ENCODE results near the gene RAD21L1.
"Not testable (repeated sequence)": the region's sequence is repeated elsewhere in the genome, so short reads cannot be mapped to it uniquely, and the experiment has no call there.

The RAD21L1 gene

DNA sequence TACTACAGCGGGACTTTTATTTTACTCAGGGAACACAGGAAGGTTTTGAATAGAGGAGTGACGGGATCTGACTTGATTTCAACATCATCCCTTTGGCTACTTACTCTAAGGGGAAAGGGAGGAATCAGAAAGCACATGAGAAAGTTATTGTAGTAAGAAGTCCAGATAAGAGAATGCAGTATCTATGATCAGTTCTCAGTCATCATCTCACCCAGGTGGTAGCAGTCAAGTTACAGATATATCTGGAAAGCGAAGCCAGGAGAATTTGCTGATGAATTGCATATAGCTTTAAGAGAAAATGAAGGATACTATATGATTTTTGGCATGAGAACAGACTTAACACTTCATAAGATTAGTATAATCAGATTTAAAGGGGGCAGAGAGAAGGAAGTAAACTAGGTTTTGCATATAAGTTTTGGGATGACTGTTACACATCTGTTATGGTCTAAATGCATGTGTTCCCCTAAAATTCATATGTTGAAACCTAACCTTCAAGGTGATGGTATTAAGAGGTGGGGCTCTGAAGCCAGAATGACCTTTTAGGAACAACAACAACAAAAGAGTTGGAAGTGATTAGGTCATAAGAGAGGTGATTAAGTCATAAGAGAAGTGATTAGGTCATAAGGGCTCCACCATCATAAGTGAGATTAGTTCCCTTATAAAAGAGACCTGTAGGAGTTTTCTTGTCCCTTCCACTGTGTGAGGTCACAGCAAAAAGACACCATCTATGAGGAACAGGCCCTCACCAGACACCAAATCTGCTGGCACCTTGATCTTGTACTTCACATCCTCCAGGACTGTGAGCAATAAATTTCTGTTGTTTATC is 6.7 kb downstream of the RAD21L1 start:
- no peak for DNase-seq

DNA sequence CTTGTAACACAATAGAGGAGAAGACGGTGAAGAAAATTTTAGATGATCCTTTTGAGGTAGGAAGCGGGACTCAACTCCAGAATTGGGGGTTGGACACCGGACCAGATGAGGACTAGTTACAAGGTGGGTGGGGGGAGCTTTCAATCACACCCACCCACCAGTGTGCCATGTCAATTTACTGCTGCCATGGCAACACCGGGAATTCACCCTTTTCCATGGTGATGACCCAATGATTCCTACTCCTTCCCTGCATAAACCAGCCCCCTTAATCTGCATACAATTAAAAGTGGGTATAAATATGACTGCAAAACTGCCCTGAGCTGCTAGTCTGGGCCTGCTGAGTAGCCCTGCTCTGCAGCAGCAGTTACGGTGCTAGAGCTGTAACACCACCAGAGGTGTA is 14.7 kb downstream of the RAD21L1 start:
- DNase-seq: no peak

DNA sequence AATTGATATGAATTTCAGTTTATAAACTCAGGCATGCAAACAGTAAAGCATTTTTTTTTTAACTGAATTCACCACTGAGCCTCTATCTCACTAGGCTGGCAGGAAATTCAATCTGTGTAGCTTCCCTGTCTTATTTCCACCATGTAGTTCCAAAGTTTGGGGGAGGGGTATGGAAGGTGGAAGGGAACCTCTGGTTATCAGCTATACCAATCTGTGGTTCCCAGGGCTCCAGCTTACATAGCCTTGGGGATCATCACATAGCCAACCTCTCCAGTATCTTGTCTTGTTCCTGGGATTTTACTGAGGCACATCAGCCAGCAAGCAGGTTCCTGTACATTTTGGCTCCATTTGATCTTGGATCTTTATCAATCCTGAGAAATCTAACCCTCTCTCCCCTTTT is 15.6 kb downstream of the RAD21L1 start:
- DNase-seq: no peak

DNA sequence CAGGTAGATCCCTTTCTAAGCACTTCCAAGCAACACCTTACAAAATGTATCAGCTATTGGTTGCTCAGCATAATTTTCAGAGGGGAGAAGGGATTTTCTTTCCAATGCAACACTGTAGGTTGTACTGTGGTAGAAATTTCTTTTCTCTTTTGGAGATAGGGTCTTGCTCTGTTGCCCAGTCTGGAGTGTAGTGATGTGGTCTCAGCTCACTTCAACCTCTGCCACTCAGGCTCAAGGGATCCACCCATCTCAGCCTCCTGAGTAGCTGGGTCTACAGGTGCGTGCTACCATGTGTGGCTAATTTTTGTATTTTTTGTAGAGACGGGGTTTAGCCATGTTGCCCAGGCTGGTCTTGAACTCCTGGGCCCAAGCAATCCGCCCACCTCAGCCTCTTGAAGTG is 16.3 kb downstream of the RAD21L1 start:
- DNase-seq: no peak

DNA sequence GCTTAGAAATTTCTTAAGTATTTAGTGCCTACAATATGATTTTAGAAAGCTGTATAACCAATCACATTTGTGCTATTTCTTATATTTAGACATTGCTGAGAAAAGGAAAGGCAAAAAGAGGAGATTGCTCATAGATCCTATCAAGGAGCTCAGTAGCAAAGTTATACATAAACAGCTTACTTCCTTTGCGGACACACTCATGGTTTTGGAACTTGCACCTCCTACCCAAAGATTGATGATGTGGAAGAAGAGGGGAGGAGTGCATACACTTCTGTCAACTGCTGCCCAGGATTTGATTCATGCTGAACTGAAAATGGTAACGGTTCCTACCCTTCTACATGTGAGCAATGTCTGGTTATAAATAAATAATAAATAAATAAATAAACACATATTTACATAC is 16.7 kb downstream of the RAD21L1 start:
- no peak for DNase-seq

DNA sequence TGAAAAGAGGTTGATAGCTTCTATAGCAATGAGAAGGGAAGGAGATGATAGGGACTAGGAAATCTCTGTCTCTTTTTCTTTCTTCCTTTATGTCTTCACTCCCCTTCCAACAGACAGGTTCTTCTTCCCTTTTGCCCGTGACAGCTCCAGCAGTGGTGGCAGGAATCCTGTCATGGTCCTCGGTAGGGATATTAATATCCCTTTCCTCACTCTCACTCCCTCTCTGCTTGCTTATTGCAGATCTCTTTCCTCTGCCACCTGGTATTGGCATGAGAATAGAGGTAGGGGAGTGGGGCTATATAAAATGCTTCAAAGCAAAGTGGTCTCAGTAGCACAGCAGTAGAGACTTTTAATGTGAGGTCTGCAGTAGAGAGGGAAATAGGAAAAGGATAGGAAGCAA is 19.7 kb downstream of the RAD21L1 start:
- no peak for DNase-seq

DNA sequence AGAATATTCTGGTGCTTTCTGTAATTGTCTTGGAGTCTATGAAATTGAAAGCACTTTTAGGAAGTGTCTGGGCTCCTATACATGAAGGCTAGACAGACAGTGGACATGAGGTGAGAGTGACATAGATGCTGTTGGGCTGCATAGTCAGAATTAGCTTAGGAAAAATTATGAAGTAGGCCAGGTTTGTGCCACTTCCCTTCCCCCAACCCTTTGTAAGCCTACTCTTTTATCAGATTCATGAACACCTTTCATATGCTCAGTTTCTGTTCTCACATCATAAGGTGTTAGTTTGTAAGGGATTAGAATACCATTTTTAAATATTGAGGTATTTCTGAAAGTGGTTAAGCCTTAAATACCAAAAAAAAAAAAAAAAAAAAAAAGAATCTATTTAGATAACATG is 21.8 kb downstream of the RAD21L1 start:
- no peak for DNase-seq

DNA sequence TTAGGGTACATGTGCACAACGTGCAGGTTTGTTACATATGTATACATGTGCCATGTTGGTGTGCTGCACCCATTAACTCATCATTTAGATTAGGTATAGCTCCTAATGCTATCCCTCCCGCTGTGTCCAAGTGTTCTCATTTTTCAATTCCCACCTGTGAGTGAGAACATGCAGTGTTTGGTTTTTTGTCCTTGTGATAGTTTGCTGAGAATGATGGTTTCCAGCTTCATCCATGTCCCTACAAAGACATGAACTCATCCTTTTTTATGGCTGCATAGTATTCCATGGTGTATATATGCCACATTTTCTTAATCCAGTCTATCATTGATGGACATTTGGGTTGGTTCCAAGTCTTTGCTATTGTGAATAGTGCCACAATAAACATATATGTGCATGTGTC is 24.4 kb downstream of the RAD21L1 start:
- DNase-seq: not testable (repeated sequence)

DNA sequence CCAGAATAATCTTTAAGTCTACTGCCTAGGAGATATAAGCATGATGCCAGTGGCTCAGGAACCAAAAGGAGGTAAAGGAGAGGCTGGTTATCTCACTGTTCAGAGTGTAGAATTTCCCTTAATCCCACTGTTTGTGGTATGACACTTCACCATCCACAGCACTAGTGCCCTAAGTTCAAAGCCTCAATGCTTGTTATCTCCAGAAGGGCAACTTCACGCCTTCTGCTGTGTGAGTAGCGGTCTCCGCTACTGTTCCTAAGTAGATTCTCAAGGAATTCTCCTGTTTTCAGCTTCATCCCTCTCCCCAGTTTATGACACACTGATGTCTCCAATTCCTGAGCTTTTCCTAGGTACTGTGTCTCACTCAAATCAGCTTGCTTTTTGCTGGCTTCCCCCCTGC is 26.6 kb downstream of the RAD21L1 start:
- no peak for DNase-seq

DNA sequence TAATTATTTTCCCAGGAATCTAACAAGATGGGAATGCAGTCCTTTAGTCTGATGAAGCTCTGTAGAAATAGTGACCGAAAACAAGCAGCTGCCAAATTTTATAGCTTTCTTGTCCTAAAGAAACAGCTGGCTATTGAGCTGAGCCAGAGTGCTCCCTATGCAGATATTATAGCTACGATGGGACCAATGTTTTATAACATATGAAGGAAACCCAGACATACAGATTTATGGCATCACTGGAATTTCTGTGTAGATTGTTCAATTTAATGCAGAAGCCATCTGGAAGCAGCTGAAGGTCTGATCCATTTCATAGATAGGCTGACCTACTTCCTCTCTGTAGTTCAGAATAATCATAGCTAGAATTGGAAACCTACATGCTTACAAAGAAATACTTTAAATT is 28.4 kb downstream of the RAD21L1 start:
- no peak for DNase-seq

DNA sequence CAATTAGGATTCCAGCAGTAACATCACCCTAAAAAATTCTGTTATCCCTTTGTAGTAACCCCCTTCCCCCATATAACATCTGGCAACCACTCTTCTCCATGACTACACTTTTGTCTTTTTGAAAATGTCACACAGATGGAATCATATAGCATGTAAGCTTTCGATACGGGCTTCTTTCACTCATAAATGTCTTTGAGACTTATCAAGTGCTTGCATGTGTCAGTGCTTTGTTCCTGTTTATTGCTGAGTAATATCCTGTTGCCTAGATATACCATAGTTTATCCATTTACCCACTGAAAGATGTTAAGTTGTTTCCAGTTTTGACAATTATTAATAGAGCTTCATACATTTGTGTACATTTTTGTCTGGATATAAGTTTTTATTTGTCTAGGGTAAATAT is 29.8 kb downstream of the RAD21L1 start:
- no peak for DNase-seq

DNA sequence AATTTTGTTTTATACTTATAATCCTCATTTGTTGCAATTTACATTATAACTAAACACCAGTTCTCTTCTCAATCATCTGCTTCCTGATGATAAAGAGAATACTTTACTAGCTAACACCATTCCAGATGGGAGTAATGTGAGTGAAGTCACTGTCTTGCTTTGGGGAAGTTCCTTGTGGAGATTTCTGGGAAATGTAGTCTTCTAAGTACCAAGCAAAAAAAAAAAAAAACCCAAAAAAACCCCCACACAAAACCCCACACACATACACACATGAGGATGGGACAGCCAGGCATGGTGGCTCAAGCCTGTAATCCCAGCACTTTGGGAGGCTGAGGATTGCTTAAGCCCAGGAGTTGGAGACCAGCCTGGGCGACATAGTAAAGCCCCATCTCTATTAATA is 38.0 kb downstream of the RAD21L1 start:
- DNase-seq: no peak

DNA sequence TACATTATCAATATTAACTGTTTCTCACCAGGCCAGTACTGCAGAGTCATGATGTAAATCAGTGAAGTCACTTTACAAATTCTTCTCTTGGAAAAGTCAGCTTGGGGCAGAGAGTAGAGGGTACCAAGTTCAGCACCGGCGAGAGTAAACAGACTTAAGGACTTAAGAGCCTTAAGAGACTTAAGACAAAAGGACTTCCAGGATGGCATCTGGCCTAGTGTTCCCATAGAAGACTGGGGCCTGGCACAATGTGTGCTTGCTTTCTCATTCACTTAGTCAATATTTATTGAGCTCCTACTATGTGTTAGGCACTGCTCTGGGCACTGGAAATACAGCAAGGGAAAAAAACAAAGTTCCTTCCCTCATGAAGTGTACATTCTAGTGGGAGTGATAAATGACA is 38.9 kb downstream of the RAD21L1 start:
- DNase-seq: no peak

DNA sequence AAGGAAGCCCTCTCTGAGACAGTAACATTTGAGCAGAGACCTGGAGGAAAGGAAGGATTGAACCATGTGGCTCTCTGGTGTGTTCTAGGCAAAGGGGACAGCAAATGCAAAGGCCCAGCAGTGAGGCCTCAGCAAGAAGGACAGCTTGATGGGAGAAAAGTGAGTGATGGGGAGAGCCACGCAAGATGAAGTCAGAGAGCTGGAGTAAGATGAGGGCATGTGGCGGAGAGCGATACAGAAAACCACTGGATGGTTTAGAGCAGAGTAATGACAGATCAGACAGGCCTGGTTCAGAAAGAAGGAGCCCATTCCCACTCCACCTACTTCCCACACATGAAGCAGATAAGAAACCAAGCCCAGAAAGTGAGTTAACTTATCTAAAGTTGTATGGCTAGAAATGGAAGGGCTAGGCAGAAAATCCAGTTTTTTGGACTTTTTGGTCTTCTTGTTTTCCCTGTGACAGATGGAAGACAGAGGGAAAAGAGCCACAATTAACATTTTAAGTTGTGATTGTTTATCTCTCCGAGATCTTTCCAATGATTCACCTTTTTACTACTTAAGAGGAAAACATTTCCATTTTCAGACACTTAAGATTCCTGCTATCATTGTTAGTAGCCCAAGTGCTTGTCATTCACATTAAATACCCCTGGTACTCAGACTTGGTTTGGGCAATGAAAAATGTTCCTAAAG is 39.5 kb downstream of the RAD21L1 start:
- DNase-seq: no peak

DNA sequence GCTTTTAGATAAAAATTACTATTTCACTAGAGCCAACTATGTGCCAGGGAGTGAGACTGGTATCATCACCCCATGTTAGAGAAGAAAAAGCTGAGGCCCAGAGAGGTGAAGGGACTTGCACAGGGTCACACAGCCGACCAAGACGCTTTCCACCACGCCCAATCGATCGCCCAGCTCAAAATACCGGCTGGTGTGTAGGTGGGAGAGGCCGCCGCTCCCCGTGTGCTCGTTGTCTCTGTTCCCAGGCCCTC is 40.0 kb downstream of the RAD21L1 start:
- DNase-seq: no peak

DNA sequence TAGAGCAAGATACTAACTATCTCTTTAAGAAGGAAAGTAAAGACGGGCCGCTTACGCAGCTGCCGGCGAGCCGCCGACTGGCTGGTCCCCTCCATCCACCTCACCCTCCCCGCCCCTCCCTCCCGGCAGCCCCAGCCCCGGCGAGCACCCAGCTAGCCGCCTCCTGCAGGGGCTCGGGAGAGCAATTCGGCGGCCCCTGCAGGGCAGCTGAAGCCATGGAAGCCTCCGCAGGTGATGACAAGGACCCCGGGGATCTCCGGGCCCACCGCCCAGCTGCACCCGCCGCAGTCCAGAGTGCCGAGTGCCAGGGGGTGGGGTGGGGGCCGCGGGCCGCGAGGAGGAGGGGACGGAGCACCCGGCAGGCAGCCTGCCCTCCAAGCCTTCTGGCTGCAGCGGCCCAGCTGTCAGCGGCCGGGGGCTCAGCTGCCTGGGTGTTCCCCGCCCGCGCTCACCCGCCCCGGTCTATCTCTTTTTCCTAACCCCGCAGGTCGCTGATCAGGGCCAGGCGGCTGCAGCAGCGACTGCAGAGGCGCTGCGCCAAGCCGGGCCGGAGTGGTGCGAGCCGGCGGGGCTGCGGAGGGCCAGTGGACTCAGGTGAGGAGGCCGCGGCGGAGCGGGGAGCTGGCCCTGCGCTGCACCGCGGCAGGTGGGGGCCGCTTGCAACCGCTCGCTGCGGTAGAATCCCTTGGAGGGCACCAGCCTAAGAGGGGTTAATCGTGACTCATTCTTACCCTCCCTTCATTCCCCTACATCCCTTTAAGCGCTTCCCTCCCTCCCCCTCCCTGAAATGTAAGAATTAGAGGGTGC is 40.5 kb downstream of the RAD21L1 start, which contains the start of gene SNPH:
Gene SNPH, plus strand, starts transcription at position 128 of the 807 bp plus-strand sequence. CDS start 29,946 bp downstream, outside the sequence.
- DNase-seq: peak; percentile 18

DNA sequence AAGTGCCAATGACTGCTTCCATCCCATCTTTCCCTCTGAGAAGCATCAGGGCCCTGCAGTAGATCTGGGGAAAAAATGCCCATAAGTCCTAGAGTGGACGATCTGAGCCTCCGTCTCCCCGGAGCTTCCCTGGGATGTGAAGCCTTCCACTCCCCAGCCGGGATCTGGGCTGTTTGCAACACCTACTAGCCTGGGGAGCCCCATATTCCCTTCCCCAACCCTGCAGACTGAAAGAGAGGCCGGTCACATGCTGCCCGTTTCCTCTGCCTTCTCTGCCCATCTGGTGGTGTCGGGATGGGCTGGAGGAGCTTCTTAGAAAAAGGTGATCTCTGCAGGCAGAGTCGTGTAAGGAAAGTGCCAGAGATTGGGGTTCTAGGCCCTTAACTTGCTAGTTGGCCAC is 41.3 kb downstream of the RAD21L1 start:
- DNase-seq: no peak

DNA sequence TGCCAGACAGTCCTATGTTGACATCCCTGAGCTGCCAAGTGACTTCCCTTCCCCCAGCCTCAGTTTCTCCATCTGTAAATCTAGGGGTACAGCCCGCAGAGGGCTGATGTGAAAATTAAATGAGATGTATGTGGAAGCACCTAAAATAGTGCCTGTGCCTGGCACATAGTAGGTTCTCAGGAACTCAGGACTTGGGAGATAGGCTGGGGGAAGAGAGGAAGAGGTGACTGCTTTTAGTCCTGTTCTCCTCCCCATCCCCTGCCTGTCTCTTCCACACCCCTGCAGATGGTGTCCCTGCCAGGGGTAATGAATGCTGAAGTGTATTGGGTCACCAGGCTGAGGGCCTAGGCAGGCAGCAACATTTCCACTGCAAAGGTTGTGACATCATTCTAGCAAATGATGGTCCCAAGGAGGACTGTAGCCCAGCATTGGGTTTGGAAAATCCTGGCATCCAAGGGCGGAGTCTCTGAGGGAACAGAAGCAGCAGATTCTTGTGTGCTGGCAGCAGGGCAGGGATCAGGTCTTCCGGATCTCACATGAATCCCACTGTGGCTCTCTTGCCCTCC is 42.0 kb downstream of the RAD21L1 start:
- DNase-seq: no peak

DNA sequence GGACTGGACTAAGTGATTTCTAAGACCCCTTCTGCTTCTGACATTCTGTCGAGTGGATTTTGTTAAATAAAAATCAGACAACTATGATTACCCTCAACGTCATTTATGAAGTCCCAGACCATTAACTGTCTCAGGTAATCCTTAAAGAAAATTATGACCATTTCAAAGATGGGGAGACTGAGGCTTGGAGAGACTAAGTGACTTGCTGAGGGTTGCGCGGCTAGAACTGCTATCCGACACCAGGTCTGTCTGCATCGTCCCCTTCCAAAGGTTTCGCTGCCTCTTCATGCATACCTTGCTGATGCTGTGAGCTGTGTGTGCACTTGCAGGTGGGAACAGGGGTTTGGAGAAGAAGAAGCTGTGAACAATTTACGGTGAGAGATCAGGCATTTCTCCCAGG is 43.4 kb downstream of the RAD21L1 start:
- DNase-seq: no peak

DNA sequence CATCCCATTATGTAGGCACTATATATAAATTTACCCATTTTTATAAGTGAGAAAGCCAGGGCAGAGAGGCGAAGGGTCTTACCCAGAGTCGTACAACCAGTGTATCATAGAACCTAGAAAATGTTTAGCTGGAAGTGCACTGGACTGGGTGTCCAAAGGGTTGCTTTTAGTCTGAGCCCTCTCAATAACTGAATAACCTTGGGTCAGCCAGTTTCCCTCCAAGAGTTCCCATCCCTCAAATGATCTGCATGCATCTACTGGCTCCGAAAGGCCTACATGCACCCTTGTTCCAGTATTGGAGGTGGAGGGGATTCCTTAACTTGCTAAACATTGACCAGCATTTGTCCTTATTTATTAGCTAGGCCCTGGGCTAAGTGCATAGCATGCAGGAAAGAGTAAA is 44.0 kb downstream of the RAD21L1 start:
- no peak for DNase-seq

DNA sequence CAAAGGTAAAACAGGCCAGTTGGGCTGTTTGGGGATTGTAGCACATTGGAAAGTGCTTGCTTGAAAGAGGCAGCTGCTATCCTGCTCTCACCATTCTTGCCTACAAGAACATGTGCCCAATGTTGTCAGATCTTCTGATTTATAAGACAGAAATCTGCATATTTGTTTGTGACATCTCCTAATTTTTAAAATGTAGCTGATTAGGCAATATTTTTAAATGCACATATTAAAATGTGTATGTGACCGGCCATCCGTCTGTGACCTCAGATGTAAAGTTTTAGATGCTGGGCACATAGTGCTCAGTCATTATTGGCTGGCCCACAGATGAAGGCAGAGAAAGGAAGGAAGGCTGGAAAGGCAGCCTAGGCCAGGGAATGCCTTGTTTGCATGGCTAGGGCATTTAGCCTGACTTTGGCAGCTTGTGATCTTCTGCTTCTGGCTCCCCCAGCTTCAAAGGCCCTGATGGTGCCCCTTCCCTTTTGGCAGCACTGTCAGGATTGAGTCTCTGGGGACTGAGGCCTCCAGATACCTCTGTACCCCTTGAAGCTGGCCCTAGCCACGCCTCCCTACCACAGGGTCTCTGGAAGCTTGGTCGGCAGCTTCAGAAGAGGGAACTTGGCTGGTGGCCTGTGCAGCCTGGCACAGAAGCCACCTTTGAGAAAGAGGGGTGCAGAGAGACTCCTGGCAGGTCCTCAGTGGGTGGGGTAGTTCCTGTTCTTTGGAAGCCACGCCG is 46.7 kb downstream of the RAD21L1 start:
- no peak for DNase-seq

DNA sequence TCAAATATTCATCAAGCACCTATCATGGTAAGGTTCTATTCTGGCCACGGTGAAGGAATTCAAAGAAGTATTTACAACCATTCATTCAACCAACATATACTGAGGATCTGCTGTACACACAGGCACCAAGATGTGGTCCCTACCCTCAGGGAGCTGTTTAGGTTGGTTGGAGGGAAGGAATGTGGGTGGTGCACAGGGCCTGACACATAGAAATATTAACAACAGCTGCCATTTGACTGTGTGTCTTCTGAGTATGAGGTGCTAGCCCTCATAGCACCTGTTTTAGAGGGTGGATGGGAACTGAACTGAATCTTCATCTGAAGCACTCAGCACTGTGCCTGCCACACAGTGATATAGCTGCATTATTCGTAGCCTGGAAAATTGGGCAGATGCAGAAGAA is 47.5 kb downstream of the RAD21L1 start:
- no peak for DNase-seq
